DOHH2 (cell line): ENCODE results near the gene KCTD14.
"Not testable (repeated sequence)": the region's sequence is repeated elsewhere in the genome, so short reads cannot be mapped to it uniquely, and the experiment has no call there.

Experiments
- H3F3A ChIP-seq: fragments of 200-600 bp; sonication (generic), shearing (Covaris generic); 2 replicates; pipeline ENCODE4 v1.6.0; 2016; ENCODE audit warnings: antibody characterized with exemption, mild to moderate bottlenecking; ENCODE audit not compliant: control insufficient read depth, insufficient read depth
- H3K27ac ChIP-seq: fragments of 200-600 bp; sonication (generic); 2 replicates; pipeline ENCODE4 v1.5.1; 2014; ENCODE audit warnings: low read depth, mild to moderate bottlenecking, low read length, moderate library complexity
- H3K27me3 ChIP-seq: fragments of 200-600 bp; sonication (generic); 2 replicates; pipeline ENCODE4 v1.6.1; 2014; ENCODE audit warnings: mild to moderate bottlenecking, low read length, mixed read lengths; ENCODE audit not compliant: control insufficient read depth
- H3K36me3 ChIP-seq: fragments of 200-600 bp; sonication (generic); 2 replicates; pipeline ENCODE4 v1.6.1; 2014; ENCODE audit warnings: mild to moderate bottlenecking, low read length, moderate library complexity, mixed read lengths; ENCODE audit not compliant: control insufficient read depth
- H3K4me1 ChIP-seq: fragments of 200-600 bp; sonication (generic); 2 replicates; pipeline ENCODE4 v1.6.1; 2014; ENCODE audit warnings: mild to moderate bottlenecking, low read length, mixed read lengths; ENCODE audit not compliant: control insufficient read depth
- H3K4me2 ChIP-seq: fragments of 200-600 bp; sonication (generic); 2 replicates; pipeline ENCODE4 v1.6.0; 2014; ENCODE audit warnings: mild to moderate bottlenecking, low read length, moderate library complexity
- H3K4me3 ChIP-seq: fragments of 200-600 bp; sonication (generic); 2 replicates; pipeline ENCODE4 v1.5.1; 2014; ENCODE audit warnings: mild to moderate bottlenecking, low read length, mixed read lengths
- H3K79me2 ChIP-seq: fragments of 200-600 bp; sonication (generic); 2 replicates; pipeline ENCODE4 v1.6.1; 2014; ENCODE audit warnings: mild to moderate bottlenecking, low read length, mixed read lengths; ENCODE audit not compliant: control insufficient read depth
- H3K9me2 ChIP-seq: fragments of 200-600 bp; sonication (generic); replicated peaks from 2 replicates; pipeline ENCODE4 v1.6.1; 2014; ENCODE audit warnings: mild to moderate bottlenecking, low read length, mixed read lengths; ENCODE audit not compliant: control insufficient read depth
- H3K9me3 ChIP-seq: fragments of 200-600 bp; sonication (generic); 2 replicates; pipeline ENCODE4 v1.6.1; 2014; ENCODE audit warnings: antibody characterized with exemption, low read length, mixed read lengths; ENCODE audit not compliant: control insufficient read depth, insufficient read depth
- H4K20me1 ChIP-seq: fragments of 200-600 bp; sonication (generic); 2 replicates; pipeline ENCODE4 v1.6.0; 2014; ENCODE audit warnings: low read depth, mild to moderate bottlenecking, antibody characterized with exemption, low read length, moderate library complexity; ENCODE audit not compliant: control insufficient read depth, insufficient read depth
- EZH2phosphoT487 ChIP-seq: fragments of 200-600 bp; sonication (generic); IDR thresholded peaks from 2 replicates; pipeline ENCODE4 v1.6.1; 2017; ENCODE audit warnings: borderline replicate concordance, mild to moderate bottlenecking, antibody characterized with exemption, low read length, moderate library complexity, mixed read lengths
- TF ChIP-seq, protein P1 (sequence below): fragments of 200-600 bp; sonication (generic); IDR thresholded peaks from one replicate; pipeline ENCODE4 v1.5.1; 2014; ENCODE audit warnings: antibody characterized with exemption, mild to moderate bottlenecking, low read depth, low read length; ENCODE audit not compliant: poor library complexity, severe bottlenecking

Gene KCTD14

GRCh38 chr11:78030429-78031325 is 7.6 kb upstream of the KCTD14 start:
- H3K27ac ChIP-seq: no peak overlapping the region
- no peaks in the 10 kb centered on the region for H3K4me1 ChIP-seq
- H3F3A ChIP-seq: no peaks in the 10 kb centered on the region
- no peaks in the 10 kb centered on the region for H3K79me2 ChIP-seq
- TF ChIP-seq, protein P1, sequence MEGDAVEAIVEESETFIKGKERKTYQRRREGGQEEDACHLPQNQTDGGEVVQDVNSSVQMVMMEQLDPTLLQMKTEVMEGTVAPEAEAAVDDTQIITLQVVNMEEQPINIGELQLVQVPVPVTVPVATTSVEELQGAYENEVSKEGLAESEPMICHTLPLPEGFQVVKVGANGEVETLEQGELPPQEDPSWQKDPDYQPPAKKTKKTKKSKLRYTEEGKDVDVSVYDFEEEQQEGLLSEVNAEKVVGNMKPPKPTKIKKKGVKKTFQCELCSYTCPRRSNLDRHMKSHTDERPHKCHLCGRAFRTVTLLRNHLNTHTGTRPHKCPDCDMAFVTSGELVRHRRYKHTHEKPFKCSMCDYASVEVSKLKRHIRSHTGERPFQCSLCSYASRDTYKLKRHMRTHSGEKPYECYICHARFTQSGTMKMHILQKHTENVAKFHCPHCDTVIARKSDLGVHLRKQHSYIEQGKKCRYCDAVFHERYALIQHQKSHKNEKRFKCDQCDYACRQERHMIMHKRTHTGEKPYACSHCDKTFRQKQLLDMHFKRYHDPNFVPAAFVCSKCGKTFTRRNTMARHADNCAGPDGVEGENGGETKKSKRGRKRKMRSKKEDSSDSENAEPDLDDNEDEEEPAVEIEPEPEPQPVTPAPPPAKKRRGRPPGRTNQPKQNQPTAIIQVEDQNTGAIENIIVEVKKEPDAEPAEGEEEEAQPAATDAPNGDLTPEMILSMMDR: no peak
- TF ChIP-seq EZH2phosphoT487: no peak
- H4K20me1 ChIP-seq: no peaks in the 10 kb centered on the region
- H3K4me3 ChIP-seq: no peak overlapping the region
- no peaks in the 10 kb centered on the region for H3K36me3 ChIP-seq
- H3K9me3 ChIP-seq: no peaks in the 10 kb centered on the region
- H3K4me2 ChIP-seq: no peak overlapping the region
- H3K27me3 ChIP-seq: 0 out of 2 replicates have a peak, but pooled peaks cover 2% of the 10 kb centered on the region
- H3K9me2 ChIP-seq: no peaks in the 10 kb centered on the region

DNA sequence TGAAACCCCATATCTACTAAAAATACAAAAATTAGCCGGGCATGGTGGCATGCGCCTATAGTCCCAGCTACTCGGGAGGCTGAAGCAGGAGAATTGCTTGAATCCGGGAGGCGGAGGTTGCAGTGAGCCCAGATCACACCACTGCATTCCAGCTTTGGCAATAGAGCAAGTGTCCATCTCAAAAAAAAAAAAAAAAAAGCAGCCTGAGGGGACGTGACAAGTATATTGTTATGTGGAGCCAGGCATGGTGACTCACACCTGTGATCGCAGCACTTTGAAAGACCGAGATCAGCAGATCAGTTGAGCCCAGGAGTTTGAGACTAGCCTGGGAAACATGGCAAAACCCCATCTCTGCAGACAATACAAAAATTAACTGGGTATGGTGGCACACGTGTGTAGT is 5.3 kb upstream of the KCTD14 start:
- not testable (repeated sequence) for H3K27ac ChIP-seq, H3K4me2 ChIP-seq, H3K79me2 ChIP-seq, H3K9me2 ChIP-seq, H3F3A ChIP-seq, H4K20me1 ChIP-seq, H3K4me1 ChIP-seq, H3K36me3 ChIP-seq, H3K4me3 ChIP-seq, H3K9me3 ChIP-seq, H3K27me3 ChIP-seq

- no peak overlapping the region for H3K4me2 ChIP-seq
Measured at GRCh38 chr11:78027759-78028158, 4.7 kb upstream of the KCTD14 start.

DNA sequence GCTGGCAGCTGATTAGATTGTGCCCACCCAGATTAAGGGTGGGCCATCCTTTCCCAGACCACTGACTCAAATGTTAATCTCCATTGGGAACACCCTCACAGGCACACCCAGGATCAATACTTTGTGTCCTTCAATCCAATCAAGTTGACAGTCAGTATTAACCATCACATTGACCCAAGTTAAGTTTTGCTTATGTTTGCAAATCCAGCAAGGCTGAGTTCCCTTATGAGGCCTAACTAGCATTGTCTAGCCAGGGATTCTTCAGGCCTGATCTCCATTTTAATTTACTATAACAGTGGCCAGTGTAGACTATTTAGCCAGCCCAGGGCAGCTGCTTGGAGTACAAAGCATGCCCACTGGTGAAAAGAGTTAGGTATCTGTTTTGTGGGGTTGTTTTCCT is 2.3 kb upstream of the KCTD14 start:
- TF ChIP-seq, protein P1: no peak
- no peaks in the 10 kb centered on the region for H3K4me1 ChIP-seq
- no peak overlapping the region for H3K4me2 ChIP-seq
- peaks cover 8% of the 10 kb centered on the region; the same call in 1 of the 2 replicates for H3K27me3 ChIP-seq
- H3K27ac ChIP-seq: no peak overlapping the region
- H4K20me1 ChIP-seq: no peaks in the 10 kb centered on the region
- H3K79me2 ChIP-seq: no peaks in the 10 kb centered on the region
- no peaks in the 10 kb centered on the region for H3K9me2 ChIP-seq
- no peaks in the 10 kb centered on the region for H3F3A ChIP-seq
- H3K4me3 ChIP-seq: no peak overlapping the region
- no peaks in the 10 kb centered on the region for H3K36me3 ChIP-seq
- no peaks in the 10 kb centered on the region for H3K9me3 ChIP-seq

More at GRCh38 chr11:78027759-78028158, 4.7 kb upstream of the KCTD14 start:
- H3K9me3 ChIP-seq: no peaks in the 10 kb centered on the region
- H3K79me2 ChIP-seq: no peaks in the 10 kb centered on the region
- 0 out of 2 replicates have a peak, but pooled peaks cover 2% of the 10 kb centered on the region for H3K27me3 ChIP-seq
- no peak overlapping the region for H3K4me3 ChIP-seq
- H3K4me1 ChIP-seq: no peaks in the 10 kb centered on the region
- H3F3A ChIP-seq: no peaks in the 10 kb centered on the region
- no peaks in the 10 kb centered on the region for H4K20me1 ChIP-seq
- H3K27ac ChIP-seq: no peak overlapping the region
- TF ChIP-seq EZH2phosphoT487: no peak
- TF ChIP-seq, protein P1: no peak
- no peaks in the 10 kb centered on the region for H3K36me3 ChIP-seq
- H3K9me2 ChIP-seq: no peaks in the 10 kb centered on the region
